Endothelial cell of umbilical vein (primary cell): ENCODE results near the gene KDM4B. TPM values are rescaled to one million over a fixed set of nuclear protein-coding genes. Genes with fewer than 3 reads are reported as not detected.

Source experiments
- BruUV-seq: library from RNA; stranded (reverse); fragments of 400-500 nt; replicated peaks from 2 replicates; lab custom pipeline; 2021; lab: Mats Ljungman, UMichigan
- CTCF ChIA-PET: fragments of 300-600, 350-600 bp; sonication (Branson Sonifier 250); formaldehyde crosslinking; loops from one replicate; lab custom pipeline; 2021; ENCODE audit warnings: antibody characterized with exemption, inconsistent platforms; lab: Charles Lee
- POLR2A ChIA-PET: fragments of 300-600, 350-600 bp; sonication (Branson Sonifier 250); formaldehyde crosslinking; loops from one replicate; lab custom pipeline; 2021; ENCODE audit warnings: antibody characterized with exemption, inconsistent platforms; lab: Charles Lee
- DNase-seq: peaks from one replicate; pipeline ENCODE4 v3.0.0-alpha.2; 2011; ENCODE audit warnings: low read depth, low spot score
- FAIRE-seq: peaks from 2 replicates; lab custom pipeline; 2011; peaks lifted over from hg19 to GRCh38; lab: Jason Lieb, UNC
- H2AFZ ChIP-seq: 2 replicates; pipeline ENCODE4 v1.6.0; 2012; ENCODE audit warnings: low read depth, low read length, control low read depth, inconsistent platforms
- H3K27ac ChIP-seq: 2 replicates; pipeline ENCODE4 v1.5.1; 2011; ENCODE audit warnings: low read depth, mild to moderate bottlenecking, control low read depth, low read length, moderate library complexity; ENCODE audit not compliant: insufficient read depth
- H3K27me3 ChIP-seq, 2 experiments: 2 replicates each; pipeline versions ENCODE4 v1.6.0 to v1.6.1; 2011; ENCODE audit warnings: low read length in 2 of 2, mixed read lengths in 1 of 2; ENCODE audit not compliant: control insufficient read depth in 2 of 2, insufficient read depth in 2 of 2
- H3K36me3 ChIP-seq, 2 experiments: 2 replicates in 1 of 2; 3 replicates in 1 of 2; pipeline ENCODE4 v1.5.1; 2011; ENCODE audit warnings: low read length in 2 of 2, mild to moderate bottlenecking in 1 of 2, moderate library complexity in 1 of 2; ENCODE audit not compliant: control insufficient read depth in 2 of 2, insufficient read depth in 2 of 2; ENCODE audit errors: extremely low read depth in 1 of 2
- H3K4me1 ChIP-seq: 3 replicates; pipeline ENCODE4 v1.5.1; 2011; ENCODE audit warnings: mild to moderate bottlenecking, low read length; ENCODE audit not compliant: control insufficient read depth, insufficient read depth; ENCODE audit errors: extremely low read depth
- H3K4me2 ChIP-seq: 2 replicates; pipeline ENCODE4 v1.6.1; 2011; ENCODE audit warnings: low read length, control low read depth, mixed read lengths; ENCODE audit not compliant: insufficient read depth
- H3K4me3 ChIP-seq, 3 experiments: fragments of 200-600 bp in 1 of 3; sonication (generic), shearing (Covaris generic) in 1 of 3; replicated peaks in 1 of 3; 2 replicates each; pipeline ENCODE4 v1.5.1; 2011 to 2016; ENCODE audit warnings: control low read depth in 3 of 3, low read length in 3 of 3, mild to moderate bottlenecking in 2 of 3, inconsistent platforms in 1 of 3, low read depth in 1 of 3, moderate library complexity in 1 of 3; ENCODE audit not compliant: insufficient read depth in 1 of 3
- H3K79me2 ChIP-seq: 2 replicates; pipeline ENCODE4 v1.6.0; 2012; ENCODE audit warnings: low read length, inconsistent platforms; ENCODE audit not compliant: control insufficient read depth, insufficient read depth
- H3K9ac ChIP-seq: replicated peaks from 2 replicates; pipeline ENCODE3; 2011; ENCODE audit warnings: low read length, control low read depth; ENCODE audit not compliant: insufficient read depth; ENCODE audit errors: extremely low read depth
- H3K9me1 ChIP-seq: replicated peaks from 3 replicates; pipeline ENCODE4 v1.6.0; 2011; ENCODE audit warnings: mild to moderate bottlenecking, low read length; ENCODE audit not compliant: control insufficient read depth, insufficient read depth; ENCODE audit errors: extremely low read depth
- H3K9me3 ChIP-seq: replicated peaks from 2 replicates; pipeline ENCODE4 v1.5.1; 2012; ENCODE audit warnings: low read length, inconsistent platforms; ENCODE audit not compliant: control insufficient read depth, insufficient read depth
- H4K20me1 ChIP-seq: replicated peaks from 2 replicates; pipeline ENCODE3; 2011; ENCODE audit warnings: mild to moderate bottlenecking, low read length; ENCODE audit not compliant: control insufficient read depth, insufficient read depth; ENCODE audit errors: extremely low read depth
- FOS ChIP-seq: IDR thresholded peaks from 2 replicates; pipeline ENCODE4 v1.6.1; 2011; ENCODE audit warnings: mild to moderate bottlenecking, low read length, moderate library complexity, borderline replicate concordance; ENCODE audit not compliant: insufficient read depth
- GATA2 ChIP-seq: IDR thresholded peaks from 2 replicates; pipeline ENCODE4 v1.7.0; 2011; ENCODE audit warnings: low read depth, mild to moderate bottlenecking, moderate library complexity, mixed read lengths, low read length; ENCODE audit not compliant: insufficient read length, insufficient read depth
- JUN ChIP-seq: IDR thresholded peaks from 2 replicates; pipeline ENCODE4 v1.6.1; 2011; ENCODE audit warnings: borderline replicate concordance, low read depth; ENCODE audit not compliant: insufficient read length, insufficient read depth
- MAX ChIP-seq: IDR thresholded peaks from 2 replicates; pipeline ENCODE4 v1.6.1; 2011; ENCODE audit not compliant: insufficient read depth, insufficient read length
- MYC ChIP-seq: IDR thresholded peaks from one replicate; pipeline ENCODE4 v1.6.1; 2011; ENCODE audit warnings: mild to moderate bottlenecking, low read depth, low read length
- POLR2A ChIP-seq: IDR thresholded peaks from 2 replicates; pipeline ENCODE4 v1.6.1; 2012; ENCODE audit warnings: low read depth, mild to moderate bottlenecking, control low read depth, low read length
- POLR2AphosphoS5 ChIP-seq: IDR thresholded peaks from 2 replicates; pipeline ENCODE4 v1.6.1; 2012; ENCODE audit warnings: low read depth, mild to moderate bottlenecking, control low read depth, low read length, moderate library complexity; ENCODE audit not compliant: insufficient read depth
- dilution Hi-C: fragments of 300-500 bp; cut with MboI; formaldehyde crosslinking; loops from one replicate; pipeline ENCODE4 v1.15.0; 2019; ENCODE audit warnings: low sequenced_read_pairs; ENCODE audit not compliant: extremely low pct_ligation_motif_present
- intact Hi-C: fragments of 100-400 bp; cut with micrococcal nuclease; formaldehyde crosslinking; loops from one replicate; pipeline ENCODE4 v1.10.0; 2022
- polyA plus RNA-seq, 4 experiments: library from polyadenylated mRNA; depleted of rRNA in 3 of 4; stranded (reverse) in 3 of 4; unstranded in 1 of 4; fragments of >200 nt; gene quantifications; 2 replicates each; pipeline versions ENCODE4 v1.2.1 to v1.2.3, GENCODE V29; 2011 to 2012; ENCODE audit warnings: missing spikeins in 1 of 4
- total RNA-seq: library from RNA; stranded (reverse); gene quantifications from 2 replicates; pipeline ENCODE4 v1.2.3, GENCODE V29; 2021
- TF ChIP-seq, protein P1 (sequence below), 2 donors: IDR thresholded peaks; 1 replicate in 1 of 2; 2 replicates in 1 of 2; pipeline ENCODE4 v1.5.1; 2011; ENCODE audit warnings: low read length in 2 of 2, mild to moderate bottlenecking in 2 of 2, moderate library complexity in 2 of 2, control low read depth in 1 of 2, inconsistent platforms in 1 of 2, low read depth in 1 of 2; ENCODE audit not compliant: insufficient read depth in 1 of 2; ENCODE audit errors: extremely low read depth in 1 of 2

KDM4B gene
- total and polyA plus RNA-seq, 2 donors (not counting 3 experiments of a cell fraction or from before 2014, with no cell fraction given), result 12.4 to 37.2 TPM

GRCh38 chr19:4991538-4991937 is 22.6 kb downstream of the KDM4B start:
- Histone ChIP-seq H3K79me2 (peaks cover 47% of the 10 kb centered on the region), H3K27me3 (no peaks in the 10 kb centered on the region), H3K4me3 (no peak overlapping the region), H3K4me2 (no peak overlapping the region), H3K9me1 (no peaks in the 10 kb centered on the region), H3K36me3 (no peaks in the 10 kb centered on the region), H3K9ac (no peak overlapping the region), H3K4me1 (no peaks in the 10 kb centered on the region), H4K20me1 (peaks cover 7% of the 10 kb centered on the region), H2AFZ (no peak overlapping the region), H3K9me3 (no peaks in the 10 kb centered on the region), H3K27ac (no peak overlapping the region)
- dilution Hi-C loops, result no loop called here
- no peak for FAIRE-seq
- ChIA-PET CTCF (no interaction called here), POLR2A (no interaction called here)
- BruUV-seq, result no TSS peak
- intact Hi-C loops, result no loop called here
- no peak for DNase-seq
- TF ChIP-seq GATA2 (no peak), MYC (no peak), MAX (no peak), POLR2A (no peak), POLR2AphosphoS5 (no peak), JUN (no peak), FOS (no peak)
- TF ChIP-seq, protein P1, sequence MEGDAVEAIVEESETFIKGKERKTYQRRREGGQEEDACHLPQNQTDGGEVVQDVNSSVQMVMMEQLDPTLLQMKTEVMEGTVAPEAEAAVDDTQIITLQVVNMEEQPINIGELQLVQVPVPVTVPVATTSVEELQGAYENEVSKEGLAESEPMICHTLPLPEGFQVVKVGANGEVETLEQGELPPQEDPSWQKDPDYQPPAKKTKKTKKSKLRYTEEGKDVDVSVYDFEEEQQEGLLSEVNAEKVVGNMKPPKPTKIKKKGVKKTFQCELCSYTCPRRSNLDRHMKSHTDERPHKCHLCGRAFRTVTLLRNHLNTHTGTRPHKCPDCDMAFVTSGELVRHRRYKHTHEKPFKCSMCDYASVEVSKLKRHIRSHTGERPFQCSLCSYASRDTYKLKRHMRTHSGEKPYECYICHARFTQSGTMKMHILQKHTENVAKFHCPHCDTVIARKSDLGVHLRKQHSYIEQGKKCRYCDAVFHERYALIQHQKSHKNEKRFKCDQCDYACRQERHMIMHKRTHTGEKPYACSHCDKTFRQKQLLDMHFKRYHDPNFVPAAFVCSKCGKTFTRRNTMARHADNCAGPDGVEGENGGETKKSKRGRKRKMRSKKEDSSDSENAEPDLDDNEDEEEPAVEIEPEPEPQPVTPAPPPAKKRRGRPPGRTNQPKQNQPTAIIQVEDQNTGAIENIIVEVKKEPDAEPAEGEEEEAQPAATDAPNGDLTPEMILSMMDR (IDR thresholded peaks at IDR 0.05; ENCODE audit: extremely low read depth in 1 of 2, insufficient read depth in 1 of 2, low read depth in 1 of 2, low read length in 2 of 2), result no peak
